Mesenteric fat pad (tissue), 1 donor: Measurements from ENCODE around the gene EXTL2. TPM values are rescaled to one million over a fixed set of nuclear protein-coding genes. Genes with fewer than 3 reads are reported as not detected.
"Not testable (repeated sequence)": the region's sequence is repeated elsewhere in the genome, so short reads cannot be mapped to it uniquely, and the experiment has no call there.

ENCODE experiments used
- DNase-seq: peaks from one replicate; pipeline ENCODE4 v3.0.0-alpha.2; 2020; ENCODE audit warnings: low spot score
- total RNA-seq: library from RNA; stranded (reverse); fragmentation: NEBNext Ultra II Directional; extraction: Animal tissue kit (Norgen Biotek cat#: 25700); gene quantifications from one replicate; pipeline ENCODE4 v1.2.1, GENCODE V29; 2021
- donor health status: DM: yes; HTN: yes; CAD: no.

Gene EXTL2
- total RNA-seq, 1 donor from 2014 or later: 13.2 TPM

- DNase-seq: no peak
Measured at GRCh38 chr1:100861379-100861778, 33.3 kb downstream of the EXTL2 start.

DNA sequence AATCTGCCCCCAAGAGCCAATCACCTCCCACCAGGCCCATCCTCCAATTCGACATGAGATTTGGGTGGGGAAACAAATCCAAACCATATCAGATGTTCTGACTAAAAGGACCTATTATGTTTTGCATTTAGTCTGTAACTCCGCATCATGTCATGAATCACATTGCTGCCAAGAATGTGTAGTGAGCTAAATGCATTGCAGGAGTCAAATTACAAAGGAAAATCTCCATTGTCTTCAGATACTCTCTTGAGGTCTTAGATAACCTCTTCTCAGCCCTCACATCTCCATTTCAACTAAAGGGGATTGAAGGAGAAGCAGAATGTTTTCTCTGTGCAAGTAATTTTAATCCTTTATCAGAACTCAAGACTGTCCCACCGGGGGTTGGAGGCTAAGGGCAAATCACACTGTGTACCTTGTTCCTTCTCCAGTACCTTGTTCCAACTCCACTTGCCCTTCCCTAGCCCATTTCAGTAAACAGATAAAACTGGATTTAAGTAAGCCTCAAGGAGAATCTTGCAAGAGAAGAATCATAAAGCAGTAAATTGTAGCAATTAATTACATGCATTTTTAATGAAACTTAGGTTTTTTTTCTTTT, 34.1 kb downstream of the EXTL2 start:
- no peak for DNase-seq

DNA sequence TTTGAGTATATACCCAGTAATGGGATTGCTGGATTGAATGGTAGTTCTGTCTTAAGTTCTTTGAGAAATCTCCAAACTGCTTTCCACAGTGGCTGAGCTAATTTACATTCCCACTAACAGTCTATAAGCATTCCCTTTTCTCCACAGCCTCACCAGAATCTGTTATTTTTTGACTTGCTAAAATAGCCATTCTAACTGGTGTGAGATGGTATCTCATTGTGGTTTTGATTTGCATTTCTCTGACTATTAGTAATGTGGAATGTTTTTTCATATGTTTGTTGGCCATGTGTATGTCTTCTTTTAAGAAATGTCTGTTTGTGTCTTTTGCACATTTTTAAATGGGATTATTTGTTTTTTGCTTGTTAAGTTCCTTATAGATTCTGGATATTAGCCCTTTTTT, 39.5 kb downstream of the EXTL2 start:
- DNase-seq: not testable (repeated sequence)

DNA sequence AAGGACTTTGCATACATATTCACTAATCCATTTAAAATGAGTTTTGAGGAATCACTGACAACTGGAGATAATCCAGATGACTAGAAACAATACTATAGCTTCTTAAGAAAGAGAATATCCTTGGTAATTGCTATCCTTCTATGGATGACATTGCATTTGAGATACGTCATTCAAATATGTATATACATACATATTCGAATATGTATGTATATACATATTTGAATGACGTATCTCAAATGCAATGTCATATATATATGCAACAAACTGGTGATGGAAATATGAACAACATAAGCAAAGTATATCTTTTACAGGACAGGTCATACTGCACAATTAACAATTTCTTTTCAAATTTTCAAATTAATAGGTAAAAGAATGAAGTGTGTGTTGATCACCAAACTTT, 41.7 kb downstream of the EXTL2 start:
- DNase-seq: no peak

DNA sequence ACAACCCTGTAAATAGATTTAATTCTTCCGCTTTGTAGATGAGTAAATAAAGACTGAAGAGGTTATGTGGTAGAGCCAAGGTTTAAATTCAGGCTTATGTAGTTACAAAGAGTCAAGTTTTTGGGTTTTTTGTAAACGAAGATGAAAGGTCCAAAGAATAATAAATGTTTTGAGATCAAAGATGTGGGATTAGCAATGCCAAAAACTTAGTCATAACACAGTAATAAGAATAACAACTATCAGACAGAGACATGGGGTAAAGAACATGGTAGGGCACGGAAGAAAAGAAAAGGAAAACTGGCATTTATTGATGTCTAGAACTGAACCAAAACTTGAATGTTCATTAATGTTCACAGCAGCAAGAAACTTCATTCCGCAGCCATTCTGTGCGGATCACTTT, 42.9 kb downstream of the EXTL2 start:
- DNase-seq: no peak

GRCh38 chr1:100847361-100848082, 47.1 kb downstream of the EXTL2 start:
- no peak for DNase-seq

DNA sequence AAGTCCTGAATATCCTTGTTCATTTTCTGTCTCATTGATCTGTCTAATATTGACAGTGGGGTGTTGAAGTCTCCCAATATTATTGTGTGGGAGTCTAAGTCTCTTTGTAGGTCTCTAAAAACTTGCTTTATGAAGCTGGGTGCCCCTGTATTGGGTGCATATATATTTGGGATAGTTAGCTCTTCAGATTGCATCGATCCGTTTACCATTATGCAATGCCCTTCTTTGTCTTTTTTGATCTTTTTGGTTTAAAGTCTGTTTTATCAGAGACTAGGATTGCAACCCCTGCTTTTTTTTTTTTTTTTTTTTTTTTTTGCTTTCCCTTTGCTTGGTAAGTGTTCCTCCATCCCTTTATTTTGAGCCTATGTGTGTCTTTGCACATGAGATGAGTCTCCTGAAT, 51.5 kb downstream of the EXTL2 start:
- DNase-seq: not testable (repeated sequence)

DNA sequence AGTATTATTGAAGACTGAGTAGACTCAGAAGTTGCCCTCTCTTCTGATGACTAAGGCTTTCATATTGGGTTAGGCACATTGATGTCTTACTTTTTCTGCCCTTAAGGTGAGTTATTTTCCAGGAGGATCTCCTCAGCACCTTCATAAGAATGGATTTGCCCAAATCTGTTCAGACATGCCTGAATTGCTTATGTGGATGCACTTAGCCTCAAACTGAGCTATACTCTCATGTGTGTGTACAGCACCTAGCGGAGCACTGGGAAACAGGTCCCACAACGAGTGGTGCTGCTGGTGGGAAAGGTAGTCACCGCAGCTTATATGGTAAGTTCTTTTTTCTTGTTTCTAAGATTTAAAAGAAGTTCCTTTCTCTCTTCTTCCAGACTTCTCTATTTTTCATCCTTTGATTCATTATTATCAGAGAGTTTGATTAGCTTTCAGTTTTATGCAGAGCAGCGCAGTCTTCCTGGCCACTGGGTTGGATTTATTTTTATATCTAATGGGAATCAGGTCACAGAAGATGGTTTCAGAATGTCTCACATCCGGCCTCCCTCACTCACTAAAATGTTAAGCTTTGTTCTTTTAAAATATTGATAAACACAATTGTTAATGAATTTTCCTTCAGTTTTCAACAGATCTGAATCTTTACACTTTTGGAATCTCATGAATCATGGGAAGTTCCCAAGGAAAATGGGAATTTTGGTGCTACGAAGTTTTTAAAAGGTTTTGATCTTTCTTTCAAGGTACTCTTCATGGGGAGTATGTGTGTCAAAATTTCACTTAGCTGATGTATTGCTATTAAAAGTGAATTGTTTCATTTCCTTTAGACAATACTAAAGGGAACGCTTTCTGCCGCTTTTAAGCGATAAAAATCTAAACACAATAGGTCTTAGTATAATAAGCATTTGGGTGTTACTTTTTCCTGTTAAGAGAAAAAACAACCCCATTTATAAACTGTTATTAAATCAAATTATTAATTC, 58.5 kb downstream of the EXTL2 start:
- DNase-seq: no peak

GRCh38 chr1:100834777-100835660, 59.6 kb downstream of the EXTL2 start:
- DNase-seq: no peak

- no peak for DNase-seq
Measured at GRCh38 chr1:100832694-100833428, 61.8 kb downstream of the EXTL2 start.

DNA sequence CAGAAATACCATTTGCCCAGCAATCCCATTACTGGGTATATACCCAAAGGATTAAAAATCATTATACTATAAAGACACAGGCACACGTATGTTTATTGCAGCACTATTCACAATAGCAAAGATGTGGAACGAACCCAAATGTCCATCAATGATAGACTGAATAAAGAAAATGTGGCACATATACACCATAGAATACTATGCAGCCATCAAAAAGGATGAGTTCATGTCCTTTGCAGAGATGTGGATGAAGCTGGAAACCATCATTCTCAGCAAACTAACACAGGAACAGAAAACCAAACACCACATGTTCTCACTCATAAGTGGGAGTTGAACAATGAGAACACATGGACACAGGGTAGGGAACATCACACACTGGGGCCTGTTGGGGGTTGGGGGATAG, 69.0 kb downstream of the EXTL2 start:
- not testable (repeated sequence) for DNase-seq

Other genes starting within 250 kb of the EXTL2 start
- 27.3 TPM for gene VCAM1, start 175.1 kb downstream of the EXTL2 start, total RNA-seq
- 31.5 TPM for gene SLC30A7, start 1.2 kb upstream of the EXTL2 start, total RNA-seq
- gene DPH5, start 130.9 kb upstream of the EXTL2 start, total RNA-seq: 13.1 TPM